ENCODE data around the gene FSD1L. TPM values are rescaled to one million over a fixed set of nuclear protein-coding genes. Genes with fewer than 3 reads are reported as not detected.

The FSD1L gene
- total RNA-seq, 6 experiments from 2014 or later, result 1.6 to 3.0 (median 2.4) TPM

DNA sequence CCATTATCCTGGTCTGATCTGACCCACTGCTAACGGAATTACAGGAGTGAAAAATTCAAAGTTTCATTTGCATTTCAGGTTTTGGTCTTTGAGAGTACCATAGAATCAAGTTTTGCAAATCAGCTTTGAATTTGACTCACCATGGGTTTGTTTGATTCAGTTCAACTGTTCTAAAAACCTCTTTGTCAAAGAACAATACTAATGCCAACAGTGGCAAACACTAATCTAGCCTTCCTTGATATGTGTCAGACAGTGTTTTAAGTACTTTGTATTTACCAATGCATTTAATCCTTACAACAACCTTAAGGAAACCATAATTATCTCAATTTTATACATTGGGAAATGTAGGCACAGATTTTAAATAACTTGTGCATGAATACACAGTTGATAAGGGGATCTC lies 10.1 kb upstream of the FSD1L start:
- H3K36me3 Mint-ChIP-seq (ENCODE audit: low read depth), result peaks cover 6% of the 10 kb centered on the region
- TF ChIP-seq, protein P1, sequence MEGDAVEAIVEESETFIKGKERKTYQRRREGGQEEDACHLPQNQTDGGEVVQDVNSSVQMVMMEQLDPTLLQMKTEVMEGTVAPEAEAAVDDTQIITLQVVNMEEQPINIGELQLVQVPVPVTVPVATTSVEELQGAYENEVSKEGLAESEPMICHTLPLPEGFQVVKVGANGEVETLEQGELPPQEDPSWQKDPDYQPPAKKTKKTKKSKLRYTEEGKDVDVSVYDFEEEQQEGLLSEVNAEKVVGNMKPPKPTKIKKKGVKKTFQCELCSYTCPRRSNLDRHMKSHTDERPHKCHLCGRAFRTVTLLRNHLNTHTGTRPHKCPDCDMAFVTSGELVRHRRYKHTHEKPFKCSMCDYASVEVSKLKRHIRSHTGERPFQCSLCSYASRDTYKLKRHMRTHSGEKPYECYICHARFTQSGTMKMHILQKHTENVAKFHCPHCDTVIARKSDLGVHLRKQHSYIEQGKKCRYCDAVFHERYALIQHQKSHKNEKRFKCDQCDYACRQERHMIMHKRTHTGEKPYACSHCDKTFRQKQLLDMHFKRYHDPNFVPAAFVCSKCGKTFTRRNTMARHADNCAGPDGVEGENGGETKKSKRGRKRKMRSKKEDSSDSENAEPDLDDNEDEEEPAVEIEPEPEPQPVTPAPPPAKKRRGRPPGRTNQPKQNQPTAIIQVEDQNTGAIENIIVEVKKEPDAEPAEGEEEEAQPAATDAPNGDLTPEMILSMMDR (IDR thresholded peaks at IDR 0.05), result no peak
- H3K9me3 Mint-ChIP-seq, result no peaks in the 10 kb centered on the region
- no peaks in the 10 kb centered on the region for H3K27me3 Mint-ChIP-seq (ENCODE audit: insufficient read depth)
- H3K4me1 Mint-ChIP-seq (ENCODE audit: low read depth), result peaks cover 30% of the 10 kb centered on the region
- no peak overlapping the region for H3K27ac Mint-ChIP-seq
- DNase-seq, result no peak
- no peak overlapping the region for H3K4me3 Mint-ChIP-seq

DNA sequence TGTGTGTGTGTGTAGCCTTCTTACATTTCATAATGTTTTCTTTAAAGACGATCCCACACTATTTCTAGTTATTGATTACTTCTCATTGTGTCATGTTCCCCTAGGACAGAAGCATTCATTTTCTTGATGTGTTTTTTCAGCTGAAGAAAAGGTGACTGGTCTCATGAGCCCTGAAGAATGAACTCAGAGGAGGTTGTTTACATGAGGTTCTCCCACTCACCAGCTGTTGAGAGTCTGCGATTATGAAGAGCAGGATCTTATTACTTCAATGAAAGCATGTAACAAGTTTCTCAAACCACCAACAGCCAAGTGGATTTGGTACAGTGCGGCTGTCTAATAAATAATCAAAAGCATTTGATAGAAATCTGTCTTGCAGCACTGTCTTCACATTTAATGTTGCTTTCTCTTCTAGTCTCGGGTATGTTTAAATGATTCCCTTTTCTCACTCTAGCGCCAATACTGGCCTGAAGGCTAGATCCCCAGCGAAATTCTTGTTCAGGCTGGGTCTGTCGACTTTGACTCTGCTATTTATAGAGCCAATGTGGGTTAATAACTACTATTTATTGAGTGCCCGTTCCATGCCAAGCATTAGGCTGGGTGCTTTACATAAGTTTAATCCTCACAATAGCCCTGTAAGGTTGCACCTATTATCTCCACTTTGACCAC lies 9.6 kb upstream of the FSD1L start:
- Mint-ChIP-seq H3K4me1 (ENCODE audit: low read depth) (peaks cover 31% of the 10 kb centered on the region), H3K27ac (no peak overlapping the region), H3K27me3 (ENCODE audit: insufficient read depth) (no peaks in the 10 kb centered on the region), H3K4me3 (no peak overlapping the region), H3K36me3 (ENCODE audit: low read depth) (peaks cover 6% of the 10 kb centered on the region), H3K9me3 (no peaks in the 10 kb centered on the region)
- DNase-seq, result no peak
- TF ChIP-seq, protein P1 (IDR thresholded peaks at IDR 0.05), result no peak

DNA sequence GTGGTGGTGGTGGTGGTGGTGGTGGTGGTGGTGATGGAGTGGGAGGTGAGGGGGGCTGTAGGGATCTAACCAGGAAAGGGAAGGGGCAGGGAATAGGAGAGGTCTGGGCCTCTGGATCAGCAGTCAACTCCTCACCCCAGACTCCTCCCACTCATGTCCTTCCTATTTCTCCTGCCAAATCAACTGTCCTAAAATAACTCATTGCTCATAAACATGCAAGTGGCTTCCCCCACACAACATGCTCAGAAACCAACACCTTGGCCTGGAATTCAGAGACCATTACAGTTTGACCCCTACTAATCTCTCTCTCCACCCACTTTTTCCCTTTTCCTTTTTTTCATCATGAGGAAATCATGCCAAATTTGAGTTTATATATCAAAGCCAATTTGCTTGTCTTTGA lies 8.4 kb upstream of the FSD1L start:
- no peak overlapping the region for H3K4me3 Mint-ChIP-seq
- peaks cover 42% of the 10 kb centered on the region for H3K4me1 Mint-ChIP-seq (ENCODE audit: low read depth)
- H3K9me3 Mint-ChIP-seq, result no peaks in the 10 kb centered on the region
- H3K27me3 Mint-ChIP-seq (ENCODE audit: insufficient read depth), result no peaks in the 10 kb centered on the region
- DNase-seq, result no peak
- peaks cover 6% of the 10 kb centered on the region for H3K36me3 Mint-ChIP-seq (ENCODE audit: low read depth)
- no peak overlapping the region for H3K27ac Mint-ChIP-seq
- TF ChIP-seq, protein P1 (IDR thresholded peaks at IDR 0.05), result no peak

DNA sequence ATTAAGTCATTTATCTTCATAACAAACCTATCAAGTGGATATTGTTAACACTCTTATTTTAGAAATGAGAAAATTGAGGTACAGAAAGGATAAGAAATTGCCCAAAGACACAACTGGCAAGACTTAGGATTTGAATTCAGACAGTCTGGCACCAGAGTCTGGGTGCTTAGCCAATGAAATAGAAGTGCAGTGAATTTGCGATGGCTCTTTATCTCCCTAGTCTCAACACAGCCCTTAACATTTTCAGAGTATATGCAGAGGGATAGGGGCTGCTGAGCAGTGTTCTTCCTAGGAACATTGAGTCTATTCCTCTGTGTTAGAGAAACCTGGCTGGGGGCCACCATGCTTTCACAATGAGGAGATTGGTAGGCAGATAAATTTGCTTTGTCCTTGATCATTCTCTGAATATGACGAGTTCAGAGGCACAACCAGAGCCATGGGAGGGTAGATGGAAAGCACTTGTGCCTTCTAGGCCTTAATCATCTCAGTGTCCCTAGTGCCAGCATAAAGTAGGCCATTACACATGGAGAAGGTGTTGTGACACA lies 6.1 kb upstream of the FSD1L start:
- H3K9me3 Mint-ChIP-seq, result no peaks in the 10 kb centered on the region
- no peak overlapping the region for H3K27ac Mint-ChIP-seq
- TF ChIP-seq, protein P1 (IDR thresholded peaks at IDR 0.05), result no peak

DNA sequence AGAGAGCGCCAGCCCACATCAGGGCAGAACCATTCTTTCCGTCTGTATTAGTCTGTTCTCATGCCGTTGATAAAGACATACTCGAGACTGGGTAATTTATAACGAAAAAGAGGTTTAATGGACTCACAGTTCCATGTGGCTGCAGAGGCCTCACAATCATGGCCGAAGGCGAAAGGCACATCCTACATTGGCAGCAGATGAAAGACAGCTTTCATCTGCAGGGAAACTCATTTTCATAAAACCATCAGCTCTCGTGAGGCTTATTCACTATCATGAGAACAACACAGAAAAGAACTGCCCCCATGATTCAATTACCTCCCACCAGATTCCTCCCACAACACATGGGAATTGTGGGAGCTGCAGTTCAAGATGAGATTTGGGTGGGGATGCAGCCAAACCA lies 4.7 kb upstream of the FSD1L start:
- no peaks in the 10 kb centered on the region for H3K27me3 Mint-ChIP-seq (ENCODE audit: insufficient read depth)
- TF ChIP-seq, protein P1 (IDR thresholded peaks at IDR 0.05), result no peak
- no peaks in the 10 kb centered on the region for H3K36me3 Mint-ChIP-seq (ENCODE audit: low read depth)
- peaks cover 58% of the 10 kb centered on the region for H3K4me1 Mint-ChIP-seq (ENCODE audit: low read depth)
- H3K9me3 Mint-ChIP-seq, result no peaks in the 10 kb centered on the region
- DNase-seq, result no peak
- H3K27ac Mint-ChIP-seq, result no peak overlapping the region
- H3K4me3 Mint-ChIP-seq, result no peak overlapping the region

More for the DNA sequence above, 6.1 kb upstream of the FSD1L start:
- no peaks in the 10 kb centered on the region for H3K36me3 Mint-ChIP-seq (ENCODE audit: low read depth)
- no peaks in the 10 kb centered on the region for H3K27me3 Mint-ChIP-seq (ENCODE audit: insufficient read depth)
- no peak overlapping the region for H3K4me3 Mint-ChIP-seq
- no peak for DNase-seq
- peaks cover 57% of the 10 kb centered on the region for H3K4me1 Mint-ChIP-seq (ENCODE audit: low read depth)
